Activated B cell treated with CpG ODN at 0.5 μM for 24 hours (primary cell): Measurements from ENCODE around the gene SLC35A3. TPM values are rescaled to one million over a fixed set of nuclear protein-coding genes. Genes with fewer than 3 reads are reported as not detected.
A peak's percentile ranks its signal among the peaks of the same experiment; 100 is the strongest.
"Not testable (repeated sequence)": the region's sequence is repeated elsewhere in the genome, so short reads cannot be mapped to it uniquely, and the experiment has no call there.

ENCODE experiments used
- ATAC-seq: fragments of 200-7000 bp; cut with Tn5 transposase; one replicate; pipeline ENCODE4 v1.10.0; 2021; ENCODE audit warnings: low read depth, mild to moderate bottlenecking, moderate library complexity
- CTCF ChIA-PET: fragments of 350-600 bp; sonication (Branson Sonifier 250); formaldehyde crosslinking; loops from one replicate; lab custom pipeline; 2021; ENCODE audit warnings: antibody characterized with exemption; lab: Charles Lee
- POLR2A ChIA-PET: fragments of 350-600 bp; sonication (Branson Sonifier 250); formaldehyde crosslinking; loops from one replicate; lab custom pipeline; 2021; ENCODE audit warnings: antibody characterized with exemption; lab: Charles Lee
- DNase-seq: peaks from one replicate; pipeline ENCODE4 v3.0.0; 2022
- H3K27ac Mint-ChIP-seq: one replicate; pipeline ENCODE4 v1.8.0; 2020; ENCODE audit warnings: mixed read lengths
- H3K27me3 Mint-ChIP-seq: one replicate; pipeline ENCODE4 v1.8.0; 2021; ENCODE audit warnings: mixed read lengths
- H3K36me3 Mint-ChIP-seq: one replicate; pipeline ENCODE4 v1.8.0; 2021; ENCODE audit warnings: low read depth, mixed read lengths
- H3K4me1 Mint-ChIP-seq: one replicate; pipeline ENCODE4 v1.8.0; 2021; ENCODE audit warnings: mixed read lengths
- H3K4me3 Mint-ChIP-seq: one replicate; pipeline ENCODE4 v1.8.0; 2020; ENCODE audit warnings: mild to moderate bottlenecking, mixed read lengths
- H3K9me3 Mint-ChIP-seq: one replicate; pipeline ENCODE4 v1.8.0; 2020; ENCODE audit warnings: mixed read lengths
- intact Hi-C: fragments of 100-400 bp; cut with micrococcal nuclease; formaldehyde crosslinking; loops from one replicate; pipeline ENCODE4 v1.15.1; 2024
- total RNA-seq: library from RNA; stranded (reverse); gene quantifications from 2 replicates; pipeline ENCODE4 v1.2.3, GENCODE V29; 2022
- TF ChIP-seq, protein P1 (sequence below): fragments of 200-600 bp; IDR thresholded peaks from one replicate; pipeline ENCODE4 v1.8.0; 2022; ENCODE audit warnings: antibody characterized with exemption, mild to moderate bottlenecking

Gene SLC35A3
- total RNA-seq, 1 donor from 2014 or later, result 21.1 TPM

DNA sequence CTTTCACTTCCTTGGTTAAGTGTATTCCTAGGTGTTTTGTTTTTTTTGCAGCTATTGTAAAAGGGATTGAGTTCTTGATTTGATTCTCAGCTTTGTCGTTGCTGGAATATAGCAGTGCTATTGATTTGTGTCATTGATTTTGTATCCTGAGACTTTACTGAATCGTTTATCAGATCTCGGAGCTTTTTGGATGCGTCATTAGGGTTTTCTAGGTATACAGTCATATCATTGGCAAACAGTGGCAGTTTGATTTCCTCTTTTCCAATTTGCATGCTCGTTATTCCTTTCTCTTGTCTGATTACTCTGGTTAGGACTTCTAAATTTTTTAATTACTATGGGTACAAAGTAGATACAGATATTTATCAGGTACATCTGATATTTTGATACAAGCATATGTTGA, 75.4 kb downstream of the SLC35A3 start:
- ChIA-PET POLR2A (no interaction called here), CTCF (no interaction called here)
- TF ChIP-seq, protein P1, sequence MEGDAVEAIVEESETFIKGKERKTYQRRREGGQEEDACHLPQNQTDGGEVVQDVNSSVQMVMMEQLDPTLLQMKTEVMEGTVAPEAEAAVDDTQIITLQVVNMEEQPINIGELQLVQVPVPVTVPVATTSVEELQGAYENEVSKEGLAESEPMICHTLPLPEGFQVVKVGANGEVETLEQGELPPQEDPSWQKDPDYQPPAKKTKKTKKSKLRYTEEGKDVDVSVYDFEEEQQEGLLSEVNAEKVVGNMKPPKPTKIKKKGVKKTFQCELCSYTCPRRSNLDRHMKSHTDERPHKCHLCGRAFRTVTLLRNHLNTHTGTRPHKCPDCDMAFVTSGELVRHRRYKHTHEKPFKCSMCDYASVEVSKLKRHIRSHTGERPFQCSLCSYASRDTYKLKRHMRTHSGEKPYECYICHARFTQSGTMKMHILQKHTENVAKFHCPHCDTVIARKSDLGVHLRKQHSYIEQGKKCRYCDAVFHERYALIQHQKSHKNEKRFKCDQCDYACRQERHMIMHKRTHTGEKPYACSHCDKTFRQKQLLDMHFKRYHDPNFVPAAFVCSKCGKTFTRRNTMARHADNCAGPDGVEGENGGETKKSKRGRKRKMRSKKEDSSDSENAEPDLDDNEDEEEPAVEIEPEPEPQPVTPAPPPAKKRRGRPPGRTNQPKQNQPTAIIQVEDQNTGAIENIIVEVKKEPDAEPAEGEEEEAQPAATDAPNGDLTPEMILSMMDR, result no peak
- ATAC-seq (no peak), DNase-seq (no peak)
- Mint-ChIP-seq H3K4me1 (peaks cover 88% of the 10 kb centered on the region), H3K27me3 (no peaks in the 10 kb centered on the region), H3K36me3 (peaks cover 34% of the 10 kb centered on the region), H3K9me3 (no peaks in the 10 kb centered on the region), H3K4me3 (peak overlapping the region; percentile 47), H3K27ac (peak overlapping the region; percentile 73)
- intact Hi-C loops, result loop anchor here (5.0 kb wide), 1 partner anchor 37 kb away; no protein-coding TSS in a partner anchor

DNA sequence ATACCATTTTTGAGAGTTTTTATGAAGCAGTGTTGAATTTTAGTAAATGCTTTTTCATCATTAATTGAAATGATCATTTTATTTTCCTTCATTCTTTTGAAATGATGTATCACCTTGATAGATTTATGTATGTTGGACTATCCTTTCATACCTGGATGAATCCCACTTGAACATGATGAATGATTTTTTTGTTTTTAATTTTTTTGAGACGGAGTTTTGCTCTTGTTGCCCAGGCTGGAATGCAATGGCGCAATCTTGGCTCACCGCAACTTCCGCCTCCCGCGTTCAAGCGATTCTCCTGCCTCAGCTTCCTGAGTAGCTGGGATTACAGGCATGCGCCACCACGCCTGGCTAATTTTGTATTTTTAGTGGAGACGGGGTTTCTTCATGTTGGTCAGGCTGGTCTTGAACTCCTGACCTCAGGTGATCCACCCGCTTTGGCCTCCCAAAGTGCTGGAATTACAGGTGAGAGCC, 77.5 kb downstream of the SLC35A3 start:
- intact Hi-C loops, result loop anchor here (2.0 to 5.0 kb wide), 2 partner anchors 14 to 35 kb away; no protein-coding TSS in a partner anchor
- H3K27me3 Mint-ChIP-seq, DNase-seq, ATAC-seq, CTCF ChIA-PET, H3K9me3 Mint-ChIP-seq: not testable (repeated sequence)
- POLR2A ChIA-PET, result interaction anchor here (1.0 to 1.8 kb wide), 2 partner anchors 9 to 10 kb away, joined by 3 to 5 read pairs; no protein-coding TSS in a partner anchor
- Mint-ChIP-seq H3K36me3 (peaks cover 36% of the 10 kb centered on the region), H3K27ac (peak overlapping the region; percentile 90), H3K4me1 (peaks cover 80% of the 10 kb centered on the region), H3K4me3 (peak overlapping the region; percentile 79)

DNA sequence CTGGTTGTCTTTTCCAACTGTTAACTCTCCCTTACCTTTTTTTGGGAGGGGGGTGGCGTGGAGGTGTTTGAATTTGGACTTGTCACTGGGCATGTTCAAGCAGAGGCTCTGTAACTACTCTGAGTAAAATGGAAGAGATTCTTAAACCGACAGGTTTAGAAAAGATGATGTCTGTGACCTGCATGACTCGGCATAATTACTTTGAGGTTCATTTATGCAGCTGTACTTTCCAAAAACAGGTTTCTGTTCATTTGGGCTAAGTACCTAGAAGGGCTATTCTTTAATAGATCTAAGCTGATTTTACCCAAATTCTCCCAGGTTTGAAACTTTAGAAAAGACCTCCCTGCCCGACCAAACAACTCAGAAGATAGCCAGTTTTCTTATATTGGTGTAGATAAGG, 80.3 kb downstream of the SLC35A3 start:
- intact Hi-C loops, result no loop called here
- H3K4me1 Mint-ChIP-seq, result peaks cover 66% of the 10 kb centered on the region
- H3K36me3 Mint-ChIP-seq, result peaks cover 30% of the 10 kb centered on the region
- CTCF ChIA-PET, result no interaction called here
- no peak overlapping the region for H3K27ac Mint-ChIP-seq
- DNase-seq (no peak), ATAC-seq (no peak)
- POLR2A ChIA-PET, result interaction anchor here (2.3 kb wide), 1 partner anchor 13 kb away, joined by 16 read pairs; a partner anchor contains a TSS
- TF ChIP-seq, protein P1, result no peak
- no peaks in the 10 kb centered on the region for H3K9me3 Mint-ChIP-seq
- H3K4me3 Mint-ChIP-seq, result no peak overlapping the region
- no peaks in the 10 kb centered on the region for H3K27me3 Mint-ChIP-seq

DNA sequence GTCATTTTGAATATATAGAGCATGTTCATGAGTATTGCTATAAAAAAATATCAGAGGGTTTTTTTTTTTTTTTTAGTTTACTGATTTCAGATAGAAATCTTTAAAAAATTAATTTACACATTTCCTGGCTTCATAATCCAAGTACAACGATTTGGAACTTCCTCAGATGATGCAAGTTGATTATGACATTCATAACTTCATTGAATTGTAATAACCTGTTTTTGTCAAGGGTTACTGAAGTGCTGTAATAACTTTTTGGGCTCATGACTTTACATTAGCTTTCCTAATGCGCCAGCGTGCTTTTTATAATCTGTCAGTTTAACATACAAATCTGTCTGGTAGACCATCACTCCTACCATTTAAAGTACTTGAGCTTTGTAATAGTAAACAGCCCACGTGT, 81.6 kb downstream of the SLC35A3 start:
- intact Hi-C loops, result no loop called here
- Mint-ChIP-seq H3K27me3 (no peaks in the 10 kb centered on the region), H3K36me3 (peaks cover 36% of the 10 kb centered on the region), H3K9me3 (no peaks in the 10 kb centered on the region), H3K27ac (no peak overlapping the region), H3K4me3 (no peak overlapping the region), H3K4me1 (peaks cover 55% of the 10 kb centered on the region)
- ATAC-seq, result no peak
- POLR2A ChIA-PET, result interaction anchor here (0.6 kb wide), 1 partner anchor 28 kb away, joined by 4 read pairs; no protein-coding TSS in a partner anchor
- DNase-seq, result no peak
- CTCF ChIA-PET, result interaction anchor here (0.6 to 0.7 kb wide), 2 partner anchors 11 to 174 kb away, joined by 3 to 4 read pairs; no protein-coding TSS in a partner anchor
- TF ChIP-seq, protein P1, result no peak

DNA sequence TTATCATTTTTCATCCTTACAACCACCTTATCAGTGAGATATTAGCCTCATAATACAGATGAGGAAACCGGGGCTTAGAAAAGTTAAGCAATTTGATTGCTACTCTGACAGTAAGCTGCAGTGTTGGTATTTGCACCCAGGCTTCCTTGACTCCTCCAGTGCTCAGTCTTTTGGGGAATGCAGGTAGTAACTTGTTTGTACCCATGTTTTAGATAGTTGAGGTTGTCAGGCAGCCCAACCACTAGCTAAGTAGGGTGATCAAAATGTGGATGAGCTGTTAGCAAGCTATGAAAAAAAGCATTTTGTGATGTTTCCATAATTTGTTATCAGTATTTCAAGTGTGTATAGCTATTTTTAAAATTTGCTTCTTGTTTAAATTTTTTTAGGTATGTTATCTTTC, 82.1 kb downstream of the SLC35A3 start:
- Mint-ChIP-seq H3K4me3 (no peak overlapping the region), H3K4me1 (peaks cover 50% of the 10 kb centered on the region), H3K27ac (no peak overlapping the region), H3K27me3 (no peaks in the 10 kb centered on the region), H3K9me3 (no peaks in the 10 kb centered on the region), H3K36me3 (peaks cover 38% of the 10 kb centered on the region)
- intact Hi-C loops, result no loop called here
- POLR2A ChIA-PET, result interaction anchor here (0.6 to 0.7 kb wide), 2 partner anchors 14 to 27 kb away, joined by 3 to 4 read pairs; a partner anchor contains a TSS
- TF ChIP-seq, protein P1, result no peak
- DNase-seq, result no peak
- CTCF ChIA-PET, result interaction anchor here (0.7 kb wide), 1 partner anchor 11 kb away, joined by 3 read pairs; no protein-coding TSS in a partner anchor
- ATAC-seq, result no peak
